ENCODE results near the gene ADCY5. TPM values are rescaled to one million over a fixed set of nuclear protein-coding genes. Genes with fewer than 3 reads are reported as not detected.

The ADCY5 gene
- total RNA-seq, 2 donors from 2014 or later: 12.9 to 69.6 TPM

DNA sequence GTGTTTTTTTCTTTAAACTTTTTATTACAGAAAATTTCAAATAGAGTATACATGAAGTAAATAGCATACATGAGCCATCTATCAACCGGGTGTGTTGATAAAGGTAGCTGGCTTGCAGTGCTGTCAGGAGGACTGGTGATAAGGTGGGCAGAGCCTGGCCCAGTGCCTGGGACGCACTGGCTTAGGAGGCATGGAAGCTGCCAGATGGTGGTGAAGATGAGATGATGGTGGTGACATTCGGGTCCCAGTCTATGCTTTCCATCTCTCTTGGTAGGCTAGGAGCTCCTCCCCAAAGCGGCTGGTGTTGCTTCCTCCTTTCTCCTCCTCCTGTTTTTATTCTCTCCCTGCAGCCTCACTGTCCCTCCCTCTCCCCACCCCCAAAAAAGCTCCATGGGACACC, 101.7 kb downstream of the ADCY5 start:
- no peaks in the 10 kb centered on the region for H3K9me3 ChIP-seq
- no peaks in the 10 kb centered on the region for H3K36me3 ChIP-seq
- H3K27me3 ChIP-seq (replicated peaks; ENCODE audit: insufficient read depth): no peaks in the 10 kb centered on the region
- intact Hi-C loops (cut with DNase I): no loop called here
- 68% methylated on average over 4 of the region's 4 CpGs for WGBS
- TF ChIP-seq CTCF (IDR thresholded peaks at IDR 0.05) (no peak), POLR2A (IDR thresholded peaks at IDR 0.05) (no peak), POLR2AphosphoS5 (IDR thresholded peaks at IDR 0.05) (no peak)
- no peaks in the 10 kb centered on the region for H3K4me1 ChIP-seq (replicated peaks)
- no peak overlapping the region for H3K4me3 ChIP-seq
- H3K27ac ChIP-seq: peak overlapping the region; percentile 21 to 42
- no peak for DNase-seq (ENCODE audit: low spot score)

DNA sequence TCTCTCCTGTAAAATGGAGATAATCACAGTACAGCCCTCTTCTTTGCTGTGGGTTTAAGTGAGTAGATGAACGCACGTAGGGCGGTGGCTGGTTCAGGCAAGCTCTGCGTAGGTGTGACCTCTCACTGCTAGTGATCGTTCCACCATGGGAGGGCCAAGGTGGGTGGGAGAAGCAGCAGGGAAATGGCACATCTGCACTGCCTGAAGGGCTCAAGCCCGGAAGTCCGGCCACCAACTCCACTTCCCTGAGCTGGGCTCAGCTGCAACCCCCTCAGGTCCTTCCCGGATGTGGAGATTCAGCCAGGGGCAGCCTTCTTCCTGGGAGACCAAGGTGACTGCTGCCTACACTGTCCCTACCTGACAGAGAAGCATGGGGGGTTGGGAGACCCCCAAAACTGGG, 102.9 kb downstream of the ADCY5 start:
- no peak overlapping the region for H3K4me3 ChIP-seq

GRCh38 chr3:123344907-123345594, 103.8 kb downstream of the ADCY5 start:
- no peaks in the 10 kb centered on the region for H3K4me1 ChIP-seq (replicated peaks)
- no peak for TF ChIP-seq POLR2AphosphoS5 (IDR thresholded peaks at IDR 0.05)
- TF ChIP-seq CTCF (IDR thresholded peaks at IDR 0.05): no peak
- no peak for TF ChIP-seq POLR2A (IDR thresholded peaks at IDR 0.05)
- no peaks in the 10 kb centered on the region for H3K9me3 ChIP-seq
- H3K27ac ChIP-seq: peak overlapping the region in 1 of 2 donors; percentile 42
- no peaks in the 10 kb centered on the region for H3K36me3 ChIP-seq
- no peaks in the 10 kb centered on the region for H3K27me3 ChIP-seq (replicated peaks; ENCODE audit: insufficient read depth)
- H3K4me3 ChIP-seq: no peak overlapping the region
- intact Hi-C loops (cut with DNase I): no loop called here
- WGBS: 76% methylated on average over 13 of the region's 13 CpGs
- DNase-seq (ENCODE audit: low spot score): no peak

More for the DNA sequence above, 102.9 kb downstream of the ADCY5 start:
- TF ChIP-seq POLR2A (IDR thresholded peaks at IDR 0.05) (no peak), CTCF (IDR thresholded peaks at IDR 0.05) (no peak), POLR2AphosphoS5 (IDR thresholded peaks at IDR 0.05) (no peak)
- Histone ChIP-seq H3K27me3 (replicated peaks; ENCODE audit: insufficient read depth) (no peaks in the 10 kb centered on the region), H3K4me1 (replicated peaks) (no peaks in the 10 kb centered on the region), H3K27ac (peak overlapping the region; percentile 14 to 42), H3K9me3 (no peaks in the 10 kb centered on the region), H3K36me3 (no peaks in the 10 kb centered on the region)
- no peak for DNase-seq (ENCODE audit: low spot score)
- intact Hi-C loops (cut with DNase I): no loop called here
- WGBS: 83% methylated on average over 6 of the region's 8 CpGs

- Histone ChIP-seq H3K27me3 (replicated peaks; ENCODE audit: insufficient read depth) (no peaks in the 10 kb centered on the region), H3K9me3 (no peaks in the 10 kb centered on the region), H3K4me3 (no peak overlapping the region), H3K27ac (peak overlapping the region; percentile 2 to 42), H3K36me3 (no peaks in the 10 kb centered on the region), H3K4me1 (replicated peaks) (no peaks in the 10 kb centered on the region)
- intact Hi-C loops (cut with DNase I): no loop called here
- 83% methylated on average over 6 of the region's 6 CpGs for WGBS
- TF ChIP-seq POLR2A (IDR thresholded peaks at IDR 0.05) (no peak), CTCF (IDR thresholded peaks at IDR 0.05) (no peak), POLR2AphosphoS5 (IDR thresholded peaks at IDR 0.05) (no peak)
- no peak for DNase-seq (ENCODE audit: low spot score)
Measured at GRCh38 chr3:123344175-123344906, 104.5 kb downstream of the ADCY5 start.

Measured in prostate gland (tissue), 2 donors.